Measurements from ENCODE around the gene ADAMTS8.

ADAMTS8 gene, protein sequence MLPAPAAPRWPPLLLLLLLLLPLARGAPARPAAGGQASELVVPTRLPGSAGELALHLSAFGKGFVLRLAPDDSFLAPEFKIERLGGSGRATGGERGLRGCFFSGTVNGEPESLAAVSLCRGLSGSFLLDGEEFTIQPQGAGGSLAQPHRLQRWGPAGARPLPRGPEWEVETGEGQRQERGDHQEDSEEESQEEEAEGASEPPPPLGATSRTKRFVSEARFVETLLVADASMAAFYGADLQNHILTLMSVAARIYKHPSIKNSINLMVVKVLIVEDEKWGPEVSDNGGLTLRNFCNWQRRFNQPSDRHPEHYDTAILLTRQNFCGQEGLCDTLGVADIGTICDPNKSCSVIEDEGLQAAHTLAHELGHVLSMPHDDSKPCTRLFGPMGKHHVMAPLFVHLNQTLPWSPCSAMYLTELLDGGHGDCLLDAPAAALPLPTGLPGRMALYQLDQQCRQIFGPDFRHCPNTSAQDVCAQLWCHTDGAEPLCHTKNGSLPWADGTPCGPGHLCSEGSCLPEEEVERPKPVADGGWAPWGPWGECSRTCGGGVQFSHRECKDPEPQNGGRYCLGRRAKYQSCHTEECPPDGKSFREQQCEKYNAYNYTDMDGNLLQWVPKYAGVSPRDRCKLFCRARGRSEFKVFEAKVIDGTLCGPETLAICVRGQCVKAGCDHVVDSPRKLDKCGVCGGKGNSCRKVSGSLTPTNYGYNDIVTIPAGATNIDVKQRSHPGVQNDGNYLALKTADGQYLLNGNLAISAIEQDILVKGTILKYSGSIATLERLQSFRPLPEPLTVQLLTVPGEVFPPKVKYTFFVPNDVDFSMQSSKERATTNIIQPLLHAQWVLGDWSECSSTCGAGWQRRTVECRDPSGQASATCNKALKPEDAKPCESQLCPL

GRCh38 chr11:130428316-130429119 is at the start of gene ADAMTS8:
TSS of gene ADAMTS8 (minus strand) at chr11:130428609. CDS start at chr11:130428286, 323 bp downstream.
- DNase-seq: no peak

- DNase-seq: no peak
Observed at GRCh38 chr11:130477586-130478203, 49.3 kb upstream of the ADAMTS8 start.

- no peak for DNase-seq
Observed at GRCh38 chr11:130476922-130477491, 48.6 kb upstream of the ADAMTS8 start.

- no peak for DNase-seq
Observed at GRCh38 chr11:130476200-130476921, 48.0 kb upstream of the ADAMTS8 start.

DNA sequence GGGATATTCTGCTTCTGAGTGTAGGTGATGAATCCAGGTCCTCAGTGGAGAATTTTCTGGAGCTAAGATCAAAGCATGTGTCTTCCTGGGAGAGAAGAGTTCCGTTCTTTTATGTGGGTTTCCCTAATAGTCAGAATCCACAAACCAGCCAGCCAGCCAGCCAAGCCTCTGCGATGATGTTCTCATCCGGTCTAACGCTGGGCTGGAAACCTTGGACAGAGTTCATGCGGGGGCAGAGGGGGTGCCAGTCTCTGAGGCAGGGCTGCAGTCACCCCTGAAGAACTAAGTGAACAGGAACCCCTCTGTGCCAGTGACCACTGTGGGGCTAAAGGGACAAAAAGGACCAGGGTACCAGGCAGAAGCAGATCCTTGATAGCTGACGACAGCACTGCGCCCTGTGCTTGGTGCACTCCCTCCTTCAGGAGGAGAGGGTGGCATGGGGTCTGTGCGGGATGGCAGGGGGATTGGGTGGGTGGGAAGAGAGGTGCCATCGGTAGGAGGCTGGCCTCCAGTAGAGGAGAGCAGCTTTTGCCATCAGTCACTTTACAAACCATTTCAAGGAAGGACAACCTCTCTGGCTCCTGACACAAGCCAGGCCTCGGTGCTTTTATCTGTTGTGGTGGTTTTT is 47.1 kb upstream of the ADAMTS8 start:
- no peak for DNase-seq

- no peak for DNase-seq
Observed at GRCh38 chr11:130474637-130475400, 46.4 kb upstream of the ADAMTS8 start.

- DNase-seq: no peak
Observed at GRCh38 chr11:130473795-130474377, 45.5 kb upstream of the ADAMTS8 start.

- DNase-seq: no peak
Observed at GRCh38 chr11:130473056-130473794, 44.8 kb upstream of the ADAMTS8 start.

- DNase-seq: no peak
Observed at GRCh38 chr11:130472434-130472961, 44.1 kb upstream of the ADAMTS8 start.

DNA sequence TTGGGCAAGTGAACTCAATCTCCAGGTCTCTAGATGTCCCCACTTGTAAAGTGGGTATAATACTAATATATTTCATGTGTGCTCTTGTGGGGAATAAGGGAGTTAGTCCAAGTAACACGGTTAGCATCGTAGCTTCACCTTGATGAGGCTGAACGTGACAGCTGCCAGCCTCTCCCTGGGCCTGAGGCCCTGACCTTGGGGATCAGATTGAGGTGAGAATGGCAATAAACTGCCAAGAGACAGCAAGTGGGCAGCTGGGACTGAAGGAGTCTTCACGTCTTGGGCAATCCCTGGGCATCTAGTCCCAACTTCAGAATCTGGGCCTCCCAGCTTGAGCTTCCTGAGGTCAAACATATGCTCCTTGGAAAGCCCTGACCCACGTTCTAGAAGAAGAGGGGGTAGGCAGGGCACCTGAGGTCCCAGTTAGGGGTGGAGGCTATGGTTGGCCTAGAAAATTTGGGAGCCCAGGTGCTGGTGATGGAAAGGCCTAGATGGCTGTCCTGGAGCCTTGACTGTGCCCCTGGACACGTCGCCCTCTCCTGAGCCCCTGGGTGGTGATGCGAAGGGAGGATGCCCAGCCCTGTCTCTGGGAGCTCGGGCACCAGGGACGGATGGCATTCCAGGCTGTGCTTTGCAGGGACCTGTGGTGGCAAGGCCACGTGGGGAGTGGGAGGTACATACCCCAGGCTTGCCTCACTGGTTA is 43.5 kb upstream of the ADAMTS8 start:
- no peak for DNase-seq

DNA sequence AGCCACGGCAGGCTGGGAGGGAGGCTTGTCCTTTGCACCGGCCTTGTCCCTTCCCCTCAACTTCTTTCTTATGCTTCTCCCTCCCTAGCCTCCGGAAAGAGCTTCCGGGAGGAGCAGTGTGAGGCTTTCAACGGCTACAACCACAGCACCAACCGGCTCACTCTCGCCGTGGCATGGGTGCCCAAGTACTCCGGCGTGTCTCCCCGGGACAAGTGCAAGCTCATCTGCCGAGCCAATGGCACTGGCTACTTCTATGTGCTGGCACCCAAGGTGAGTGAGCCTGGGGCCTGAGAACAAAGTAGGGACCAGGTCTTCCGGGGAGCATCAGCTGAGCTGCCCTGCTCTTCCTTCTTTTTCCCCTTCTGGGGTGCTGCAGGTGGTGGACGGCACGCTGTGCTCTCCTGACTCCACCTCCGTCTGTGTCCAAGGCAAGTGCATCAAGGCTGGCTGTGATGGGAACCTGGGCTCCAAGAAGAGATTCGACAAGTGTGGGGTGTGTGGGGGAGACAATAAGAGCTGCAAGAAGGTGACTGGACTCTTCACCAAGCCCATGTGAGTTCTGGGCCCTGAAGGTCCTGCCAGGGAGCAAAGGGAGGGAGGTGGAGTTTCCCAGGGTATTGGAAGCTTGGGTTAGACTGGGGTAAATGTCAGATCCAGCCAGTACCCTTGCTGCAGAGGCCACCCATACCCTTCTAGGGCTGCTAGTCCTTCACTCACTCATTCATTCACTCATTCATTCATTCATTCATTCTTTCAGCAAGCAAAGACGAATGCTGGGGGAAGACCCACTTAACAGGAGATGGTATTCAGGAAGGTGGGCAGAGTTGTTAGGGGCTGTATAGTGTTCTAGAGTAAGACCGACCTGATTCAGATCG is 42.7 kb upstream of the ADAMTS8 start:
- no peak for DNase-seq

DNA sequence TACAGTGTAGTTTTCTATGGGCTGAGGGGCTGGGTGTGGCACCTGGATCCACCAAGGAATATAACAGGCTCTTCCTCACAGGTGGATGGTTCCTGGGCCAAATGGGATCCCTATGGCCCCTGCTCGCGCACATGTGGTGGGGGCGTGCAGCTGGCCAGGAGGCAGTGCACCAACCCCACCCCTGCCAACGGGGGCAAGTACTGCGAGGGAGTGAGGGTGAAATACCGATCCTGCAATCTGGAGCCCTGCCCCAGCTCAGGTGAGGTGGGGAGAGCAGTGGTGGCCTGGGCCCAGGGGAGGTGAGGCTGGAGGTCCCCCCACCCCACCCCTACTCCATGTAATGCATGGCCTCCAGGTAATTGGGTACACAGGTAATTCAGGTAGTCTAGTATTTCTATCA is 40.8 kb upstream of the ADAMTS8 start:
- no peak for DNase-seq

DNA sequence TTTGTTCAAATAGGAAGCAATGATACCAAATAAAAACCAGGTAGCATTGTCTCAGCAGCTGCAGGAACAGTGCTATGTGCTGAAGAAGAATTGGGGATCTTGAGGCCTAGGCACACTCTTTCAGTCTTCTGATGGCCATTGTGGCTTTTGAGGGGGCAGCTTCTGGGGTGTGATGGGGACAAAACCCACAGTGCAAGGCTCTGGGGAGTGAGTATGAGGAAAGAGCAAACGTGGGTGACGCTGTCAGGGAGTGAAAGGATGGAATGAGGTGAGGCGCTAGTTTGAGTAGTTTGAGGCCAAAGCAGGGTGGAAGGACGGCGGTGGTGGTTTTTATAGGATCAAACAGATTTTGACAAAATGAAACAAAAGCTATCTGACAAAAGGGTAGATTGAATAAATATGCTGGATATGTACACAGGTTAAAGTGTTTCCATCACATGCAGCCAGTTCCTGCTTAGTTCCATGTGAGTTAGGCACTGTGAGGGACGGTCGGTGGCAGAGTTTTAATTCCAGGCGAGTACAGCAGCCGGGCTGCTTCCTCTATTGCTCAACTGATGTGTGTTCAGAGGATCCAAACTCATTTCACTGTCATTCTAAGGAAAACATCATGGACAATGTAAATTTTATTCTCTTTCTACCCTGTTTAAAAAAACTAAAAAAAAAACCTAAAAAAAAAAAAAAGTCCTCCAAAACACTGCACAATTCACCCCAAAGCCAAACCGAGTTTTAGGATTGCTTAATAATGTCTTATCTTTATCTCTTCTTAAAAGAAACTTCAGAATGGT is 38.9 kb upstream of the ADAMTS8 start:
- no peak for DNase-seq

GRCh38 chr11:130465263-130465662 is 36.9 kb upstream of the ADAMTS8 start:
- no peak for DNase-seq

DNA sequence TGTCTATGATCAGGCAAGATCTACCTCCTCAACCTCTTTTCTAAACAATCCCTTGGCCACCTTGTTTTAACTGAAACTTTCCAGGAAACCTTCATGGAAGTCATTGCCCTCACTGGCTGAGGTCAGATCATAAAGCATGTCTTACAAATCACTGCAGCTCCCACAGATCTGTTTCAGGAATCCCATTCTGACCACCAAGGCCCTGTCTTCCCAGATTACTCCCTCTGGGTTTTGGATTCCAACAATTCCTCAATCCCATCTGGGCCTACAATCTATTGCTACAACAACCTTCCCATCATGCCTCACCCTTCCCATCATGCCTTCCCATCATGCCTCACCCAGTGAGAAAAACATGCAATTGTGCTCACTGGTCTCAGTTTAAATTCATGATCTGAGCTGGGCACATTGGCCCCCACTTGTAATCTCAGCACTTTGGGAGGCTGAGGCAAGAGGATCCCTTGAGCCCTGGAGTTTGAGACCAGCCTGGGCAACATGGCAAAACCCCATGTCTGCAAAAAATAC is 35.9 kb upstream of the ADAMTS8 start:
- no peak for DNase-seq

DNA sequence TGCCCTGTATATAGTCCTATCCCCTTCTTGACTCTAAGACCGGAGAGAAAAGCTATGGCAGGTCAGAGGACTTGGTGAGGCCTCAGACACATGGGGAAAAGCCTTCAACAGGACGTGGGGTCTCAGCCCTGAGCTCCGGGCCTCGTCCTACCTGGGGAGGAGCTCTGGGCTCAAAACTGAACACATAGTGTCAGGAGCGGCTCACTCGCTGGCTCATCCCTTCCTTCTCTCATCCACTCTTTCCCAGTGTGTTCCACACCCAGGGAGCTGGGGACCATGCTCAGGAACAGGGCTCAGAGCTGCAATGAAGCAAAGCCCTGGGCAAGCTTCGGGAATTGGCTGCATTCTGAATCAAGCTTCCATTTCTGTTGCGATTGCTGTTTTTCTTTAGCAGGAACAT is 34.5 kb upstream of the ADAMTS8 start:
- DNase-seq: no peak

Data from NCI-H1048 (cell line).